ENCODE data around the gene CDC42BPG.

Gene CDC42BPG

GRCh38 chr11:64838600-64839334 is 5.7 kb downstream of the CDC42BPG start:
- H3K9me3 ChIP-seq (ENCODE audit: control insufficient read depth in 2 of 2, low read length in 2 of 2) = no peaks in the 10 kb centered on the region
- H3K9ac ChIP-seq (ENCODE audit: low read length in 2 of 2) = no peak overlapping the region
- H3K4me3 ChIP-seq (ENCODE audit: low read length in 2 of 2) = no peak overlapping the region
- no peaks in the 10 kb centered on the region for H3K36me3 ChIP-seq (ENCODE audit: control insufficient read depth in 2 of 2, insufficient read depth in 2 of 2, low read length in 2 of 2)
- H3K27me3 ChIP-seq (ENCODE audit: control insufficient read depth in 1 of 2, insufficient read depth in 2 of 2, low read length in 2 of 2) = no peaks in the 10 kb centered on the region
- no peaks in the 10 kb centered on the region for H3K4me1 ChIP-seq (ENCODE audit: control insufficient read depth, insufficient read depth, low read length)
- no peak overlapping the region for H3K27ac ChIP-seq (ENCODE audit: low read length)

- no peak overlapping the region for H3K9ac ChIP-seq (ENCODE audit: low read length in 2 of 2)
These were observed 6.5 kb downstream of the CDC42BPG start for GRCh38 chr11:64837887-64838351.

GRCh38 chr11:64836448-64837072 is 7.9 kb downstream of the CDC42BPG start:
- Histone ChIP-seq H3K27ac (ENCODE audit: low read length) (no peak overlapping the region), H3K4me3 (ENCODE audit: low read length in 2 of 2) (no peak overlapping the region), H3K36me3 (ENCODE audit: control insufficient read depth in 2 of 2, insufficient read depth in 2 of 2, low read length in 2 of 2) (no peaks in the 10 kb centered on the region), H3K4me1 (ENCODE audit: control insufficient read depth, insufficient read depth, low read length) (no peaks in the 10 kb centered on the region), H3K27me3 (ENCODE audit: control insufficient read depth in 1 of 2, insufficient read depth in 2 of 2, low read length in 2 of 2) (no peaks in the 10 kb centered on the region), H3K9ac (ENCODE audit: low read length in 2 of 2) (no peak overlapping the region), H3K9me3 (ENCODE audit: control insufficient read depth in 2 of 2, low read length in 2 of 2) (no peaks in the 10 kb centered on the region)

More at GRCh38 chr11:64837887-64838351, 6.5 kb downstream of the CDC42BPG start:
- Histone ChIP-seq H3K4me3 (ENCODE audit: low read length in 2 of 2) (no peak overlapping the region), H3K36me3 (ENCODE audit: control insufficient read depth in 2 of 2, insufficient read depth in 2 of 2, low read length in 2 of 2) (no peaks in the 10 kb centered on the region), H3K9me3 (ENCODE audit: control insufficient read depth in 2 of 2, low read length in 2 of 2) (no peaks in the 10 kb centered on the region), H3K27ac (ENCODE audit: low read length) (no peak overlapping the region), H3K27me3 (ENCODE audit: control insufficient read depth in 1 of 2, insufficient read depth in 2 of 2, low read length in 2 of 2) (no peaks in the 10 kb centered on the region), H3K4me1 (ENCODE audit: control insufficient read depth, insufficient read depth, low read length) (no peaks in the 10 kb centered on the region)

GRCh38 chr11:64835616-64836447 is 8.6 kb downstream of the CDC42BPG start:
- H3K9me3 ChIP-seq (ENCODE audit: control insufficient read depth in 2 of 2, low read length in 2 of 2) = no peaks in the 10 kb centered on the region
- H3K36me3 ChIP-seq (ENCODE audit: control insufficient read depth in 2 of 2, insufficient read depth in 2 of 2, low read length in 2 of 2) = no peaks in the 10 kb centered on the region
- H3K27ac ChIP-seq (ENCODE audit: low read length) = no peak overlapping the region

GRCh38 chr11:64834723-64835615 is 9.5 kb downstream of the CDC42BPG start:
- no peaks in the 10 kb centered on the region for H3K27me3 ChIP-seq (ENCODE audit: control insufficient read depth in 1 of 2, insufficient read depth in 2 of 2, low read length in 2 of 2)
- no peak overlapping the region for H3K4me3 ChIP-seq (ENCODE audit: low read length in 2 of 2)
- H3K9ac ChIP-seq (ENCODE audit: low read length in 2 of 2) = no peak overlapping the region
- no peak overlapping the region for H3K27ac ChIP-seq (ENCODE audit: low read length)
- H3K36me3 ChIP-seq (ENCODE audit: control insufficient read depth in 2 of 2, insufficient read depth in 2 of 2, low read length in 2 of 2) = no peaks in the 10 kb centered on the region
- H3K9me3 ChIP-seq (ENCODE audit: control insufficient read depth in 2 of 2, low read length in 2 of 2) = no peaks in the 10 kb centered on the region
- H3K4me1 ChIP-seq (ENCODE audit: control insufficient read depth, insufficient read depth, low read length) = no peaks in the 10 kb centered on the region

More at GRCh38 chr11:64835616-64836447, 8.6 kb downstream of the CDC42BPG start:
- Histone ChIP-seq H3K9ac (ENCODE audit: low read length in 2 of 2) (no peak overlapping the region), H3K27me3 (ENCODE audit: control insufficient read depth in 1 of 2, insufficient read depth in 2 of 2, low read length in 2 of 2) (no peaks in the 10 kb centered on the region), H3K4me3 (ENCODE audit: low read length in 2 of 2) (no peak overlapping the region), H3K4me1 (ENCODE audit: control insufficient read depth, insufficient read depth, low read length) (no peaks in the 10 kb centered on the region)

- Histone ChIP-seq H3K27me3 (ENCODE audit: control insufficient read depth in 1 of 2, insufficient read depth in 2 of 2, low read length in 2 of 2) (no peaks in the 10 kb centered on the region), H3K4me3 (ENCODE audit: low read length in 2 of 2) (no peak overlapping the region), H3K9ac (ENCODE audit: low read length in 2 of 2) (no peak overlapping the region), H3K36me3 (ENCODE audit: control insufficient read depth in 2 of 2, insufficient read depth in 2 of 2, low read length in 2 of 2) (no peaks in the 10 kb centered on the region), H3K9me3 (ENCODE audit: control insufficient read depth in 2 of 2, low read length in 2 of 2) (no peaks in the 10 kb centered on the region), H3K27ac (ENCODE audit: low read length) (no peak overlapping the region), H3K4me1 (ENCODE audit: control insufficient read depth, insufficient read depth, low read length) (no peaks in the 10 kb centered on the region)
These were observed 10.3 kb downstream of the CDC42BPG start for GRCh38 chr11:64834031-64834722.

GRCh38 chr11:64833509-64833908 is 10.9 kb downstream of the CDC42BPG start:
- Histone ChIP-seq H3K36me3 (ENCODE audit: control insufficient read depth in 2 of 2, insufficient read depth in 2 of 2, low read length in 2 of 2) (no peaks in the 10 kb centered on the region), H3K4me1 (ENCODE audit: control insufficient read depth, insufficient read depth, low read length) (no peaks in the 10 kb centered on the region), H3K27ac (ENCODE audit: low read length) (no peak overlapping the region), H3K9me3 (ENCODE audit: control insufficient read depth in 2 of 2, low read length in 2 of 2) (no peaks in the 10 kb centered on the region), H3K9ac (ENCODE audit: low read length in 2 of 2) (no peak overlapping the region), H3K4me3 (ENCODE audit: low read length in 2 of 2) (no peak overlapping the region), H3K27me3 (ENCODE audit: control insufficient read depth in 1 of 2, insufficient read depth in 2 of 2, low read length in 2 of 2) (no peaks in the 10 kb centered on the region)

GRCh38 chr11:64833198-64833502 is 11.3 kb downstream of the CDC42BPG start:
- Histone ChIP-seq H3K27me3 (ENCODE audit: control insufficient read depth in 1 of 2, insufficient read depth in 2 of 2, low read length in 2 of 2) (no peaks in the 10 kb centered on the region), H3K9ac (ENCODE audit: low read length in 2 of 2) (no peak overlapping the region), H3K36me3 (ENCODE audit: control insufficient read depth in 2 of 2, insufficient read depth in 2 of 2, low read length in 2 of 2) (no peaks in the 10 kb centered on the region)

GRCh38 chr11:64832467-64833197 is 11.8 kb downstream of the CDC42BPG start:
- Histone ChIP-seq H3K36me3 (ENCODE audit: control insufficient read depth in 2 of 2, insufficient read depth in 2 of 2, low read length in 2 of 2) (no peaks in the 10 kb centered on the region), H3K9me3 (ENCODE audit: control insufficient read depth in 2 of 2, low read length in 2 of 2) (no peaks in the 10 kb centered on the region), H3K4me1 (ENCODE audit: control insufficient read depth, insufficient read depth, low read length) (no peaks in the 10 kb centered on the region), H3K4me3 (ENCODE audit: low read length in 2 of 2) (no peak overlapping the region), H3K27me3 (ENCODE audit: control insufficient read depth in 1 of 2, insufficient read depth in 2 of 2, low read length in 2 of 2) (no peaks in the 10 kb centered on the region), H3K27ac (ENCODE audit: low read length) (no peak overlapping the region), H3K9ac (ENCODE audit: low read length in 2 of 2) (no peak overlapping the region)

More at GRCh38 chr11:64833198-64833502, 11.3 kb downstream of the CDC42BPG start:
- Histone ChIP-seq H3K4me1 (ENCODE audit: control insufficient read depth, insufficient read depth, low read length) (no peaks in the 10 kb centered on the region), H3K4me3 (ENCODE audit: low read length in 2 of 2) (no peak overlapping the region), H3K27ac (ENCODE audit: low read length) (no peak overlapping the region), H3K9me3 (ENCODE audit: control insufficient read depth in 2 of 2, low read length in 2 of 2) (no peaks in the 10 kb centered on the region)

All from stomach smooth muscle (tissue), 2 donors.